Activated CD4-positive, alpha-beta T cell treated with anti-CD3 and anti-CD28 coated beads for 36 hours (primary cell): Measurements from ENCODE around the gene TTC7B. TPM values are rescaled to one million over a fixed set of nuclear protein-coding genes. Genes with fewer than 3 reads are reported as not detected.
A peak's percentile ranks its signal among the peaks of the same experiment; 100 is the strongest.
"Not testable (repeated sequence)": the region's sequence is repeated elsewhere in the genome, so short reads cannot be mapped to it uniquely, and the experiment has no call there.

Source experiments
- ATAC-seq: fragments of 200-7000 bp; cut with Tn5 transposase; one replicate; pipeline ENCODE4 v1.10.0; 2021; ENCODE audit warnings: mild to moderate bottlenecking, moderate library complexity
- CTCF ChIA-PET: fragments of 350-600 bp; sonication (Branson Sonifier 250); formaldehyde crosslinking; loops from one replicate; lab custom pipeline; 2021; ENCODE audit warnings: antibody characterized with exemption; lab: Charles Lee
- POLR2A ChIA-PET: fragments of 350-600 bp; sonication (Branson Sonifier 250); formaldehyde crosslinking; loops from one replicate; lab custom pipeline; 2021; ENCODE audit warnings: antibody characterized with exemption, inconsistent platforms; lab: Charles Lee
- DNase-seq: peaks from one replicate; pipeline ENCODE4 v3.0.0-alpha.2; 2020
- H3K27ac Mint-ChIP-seq: one replicate; pipeline ENCODE4 v1.8.0; 2021; ENCODE audit warnings: mixed read lengths
- H3K27me3 Mint-ChIP-seq: one replicate; pipeline ENCODE4 v1.8.0; 2021; ENCODE audit warnings: mixed read lengths
- H3K36me3 Mint-ChIP-seq: one replicate; pipeline ENCODE4 v1.8.0; 2021; ENCODE audit warnings: low read depth, mixed read lengths
- H3K4me1 Mint-ChIP-seq: one replicate; pipeline ENCODE4 v1.8.0; 2021; ENCODE audit warnings: mixed read lengths
- H3K4me3 Mint-ChIP-seq: one replicate; pipeline ENCODE4 v1.8.0; 2021; ENCODE audit warnings: mild to moderate bottlenecking, moderate library complexity, mixed read lengths
- H3K9me3 Mint-ChIP-seq: one replicate; pipeline ENCODE4 v1.8.0; 2021; ENCODE audit warnings: low read depth, mixed read lengths
- intact Hi-C, 2 experiments: fragments of 100-400 bp; cut with DNase I in 1 of 2; cut with micrococcal nuclease in 1 of 2; formaldehyde crosslinking; loops; one replicate each; pipeline versions ENCODE4 v1.14.2 to v1.15.1; 2022 to 2024; cut with DNase I, micrococcal nuclease
- total RNA-seq, 2 experiments: library from RNA; stranded (reverse); gene quantifications; one replicate each; pipeline ENCODE4 v1.2.3, GENCODE V29; 2021

Gene TTC7B
- total RNA-seq = 1 to 10 TPM; 5.8 to 8.2 TPM

- ChIA-PET POLR2A (no interaction called here), CTCF (no interaction called here)
- Mint-ChIP-seq H3K36me3 (no peaks in the 10 kb centered on the region), H3K27ac (peak within 1 kb of the TSS; percentile 15), H3K27me3 (peaks cover 11% of the 10 kb centered on the region), H3K4me1 (peaks cover 5% of the 10 kb centered on the region), H3K9me3 (no peaks in the 10 kb centered on the region), H3K4me3 (peak within 1 kb of the TSS; percentile 61)
- peak; percentile 55 for ATAC-seq
- DNase-seq = peak; percentile 51
- intact Hi-C loops = loop anchor here in 1 of 2 experiments (1.0 kb wide), 1 partner anchor 58 kb away; no protein-coding TSS in a partner anchor
These were observed at the start of gene TTC7B for GRCh38 chr14:90815822-90816662. Gene TTC7B, minus strand, starts transcription at chr14:90816430. Its CDS starts 135 bp downstream, at chr14:90816295.

- Mint-ChIP-seq H3K4me3 (no peak overlapping the region), H3K4me1 (no peaks in the 10 kb centered on the region), H3K36me3 (peaks cover 4% of the 10 kb centered on the region), H3K27me3 (no peaks in the 10 kb centered on the region), H3K27ac (no peak overlapping the region), H3K9me3 (no peaks in the 10 kb centered on the region)
- intact Hi-C loops = no loop called here
- ChIA-PET CTCF (interaction anchor here (0.8 to 1.0 kb wide), 2 partner anchors 9 to 105 kb away, joined by 3 read pairs; no protein-coding TSS in a partner anchor), POLR2A (interaction anchor here (0.5 kb wide), 1 partner anchor 573 kb away, joined by 3 read pairs; no protein-coding TSS in a partner anchor)
- DNase-seq = no peak
- no peak for ATAC-seq
These were observed 48.5 kb upstream of the TTC7B start for GRCh38 chr14:90864741-90865140.

GRCh38 chr14:90858511-90858910 is 42.3 kb upstream of the TTC7B start:
- Mint-ChIP-seq H3K36me3 (no peaks in the 10 kb centered on the region), H3K9me3 (no peaks in the 10 kb centered on the region), H3K27me3 (no peaks in the 10 kb centered on the region), H3K4me1 (no peaks in the 10 kb centered on the region), H3K27ac (no peak overlapping the region), H3K4me3 (no peak overlapping the region)
- intact Hi-C loops = no loop called here
- ChIA-PET CTCF (interaction anchor here (0.9 to 1.3 kb wide), 3 partner anchors 9 to 44 kb away, joined by 3 to 5 read pairs (median 3); no protein-coding TSS in a partner anchor), POLR2A (no interaction called here)
- DNase-seq (no peak), ATAC-seq (no peak)

GRCh38 chr14:90857866-90858265 is 41.6 kb upstream of the TTC7B start:
- intact Hi-C loops = no loop called here

GRCh38 chr14:90856115-90856514 is 39.9 kb upstream of the TTC7B start:
- CTCF ChIA-PET, H3K4me1 Mint-ChIP-seq, intact Hi-C loops, ATAC-seq, H3K36me3 Mint-ChIP-seq, POLR2A ChIA-PET, H3K27ac Mint-ChIP-seq, H3K27me3 Mint-ChIP-seq, DNase-seq, H3K4me3 Mint-ChIP-seq, H3K9me3 Mint-ChIP-seq: not testable (repeated sequence)

More at GRCh38 chr14:90857866-90858265, 41.6 kb upstream of the TTC7B start:
- H3K4me3 Mint-ChIP-seq = no peak overlapping the region
- no peaks in the 10 kb centered on the region for H3K27me3 Mint-ChIP-seq
- POLR2A ChIA-PET = no interaction called here
- no peak overlapping the region for H3K27ac Mint-ChIP-seq
- no peak for ATAC-seq
- H3K9me3 Mint-ChIP-seq = no peaks in the 10 kb centered on the region
- DNase-seq = no peak
- H3K4me1 Mint-ChIP-seq = no peaks in the 10 kb centered on the region
- no peaks in the 10 kb centered on the region for H3K36me3 Mint-ChIP-seq
- CTCF ChIA-PET = interaction anchor here (0.9 to 1.3 kb wide), 3 partner anchors 8 to 45 kb away, joined by 3 to 5 read pairs (median 3); no protein-coding TSS in a partner anchor

GRCh38 chr14:90853116-90853515 is 36.9 kb upstream of the TTC7B start:
- Mint-ChIP-seq H3K27me3 (no peaks in the 10 kb centered on the region), H3K27ac (no peak overlapping the region), H3K4me3 (no peak overlapping the region), H3K36me3 (no peaks in the 10 kb centered on the region), H3K9me3 (no peaks in the 10 kb centered on the region), H3K4me1 (no peaks in the 10 kb centered on the region)
- ATAC-seq (no peak), DNase-seq (no peak)
- POLR2A ChIA-PET = no interaction called here
- CTCF ChIA-PET = no interaction called here
- intact Hi-C loops = no loop called here

- no peaks in the 10 kb centered on the region for H3K9me3 Mint-ChIP-seq
- no peaks in the 10 kb centered on the region for H3K4me1 Mint-ChIP-seq
- no peak overlapping the region for H3K4me3 Mint-ChIP-seq
- DNase-seq (no peak), ATAC-seq (no peak)
- CTCF ChIA-PET = interaction anchor here (1.0 kb wide), 1 partner anchor 314 kb away, joined by 4 read pairs; no protein-coding TSS in a partner anchor
- intact Hi-C loops = no loop called here
- no peaks in the 10 kb centered on the region for H3K36me3 Mint-ChIP-seq
- H3K27me3 Mint-ChIP-seq = no peaks in the 10 kb centered on the region
- H3K27ac Mint-ChIP-seq = no peak overlapping the region
- POLR2A ChIA-PET = no interaction called here
These were observed 35.3 kb upstream of the TTC7B start for GRCh38 chr14:90851327-90852036.

GRCh38 chr14:90850487-90850886 is 34.3 kb upstream of the TTC7B start:
- no peak overlapping the region for H3K4me3 Mint-ChIP-seq
- H3K27me3 Mint-ChIP-seq = no peaks in the 10 kb centered on the region
- CTCF ChIA-PET = interaction anchor here (1.0 to 1.8 kb wide), 3 partner anchors 8 to 315 kb away, joined by 3 to 5 read pairs (median 4); no protein-coding TSS in a partner anchor

GRCh38 chr14:90849787-90850444 is 33.7 kb upstream of the TTC7B start:
- POLR2A ChIA-PET = no interaction called here
- Mint-ChIP-seq H3K9me3 (no peaks in the 10 kb centered on the region), H3K4me3 (no peak overlapping the region), H3K27me3 (no peaks in the 10 kb centered on the region), H3K36me3 (no peaks in the 10 kb centered on the region), H3K27ac (no peak overlapping the region), H3K4me1 (no peaks in the 10 kb centered on the region)
- intact Hi-C loops = no loop called here
- ATAC-seq = no peak
- CTCF ChIA-PET = interaction anchor here (0.5 to 1.8 kb wide), 4 partner anchors 9 to 1259 kb away, joined by 3 to 5 read pairs (median 4); no protein-coding TSS in a partner anchor
- DNase-seq = no peak

More at GRCh38 chr14:90850487-90850886, 34.3 kb upstream of the TTC7B start:
- no peak overlapping the region for H3K27ac Mint-ChIP-seq
- H3K4me1 Mint-ChIP-seq = no peaks in the 10 kb centered on the region
- intact Hi-C loops = no loop called here
- POLR2A ChIA-PET = no interaction called here
- DNase-seq (no peak), ATAC-seq (no peak)
- H3K9me3 Mint-ChIP-seq = no peaks in the 10 kb centered on the region
- no peaks in the 10 kb centered on the region for H3K36me3 Mint-ChIP-seq

- intact Hi-C loops = no loop called here
- DNase-seq = no peak
- no peak for ATAC-seq
- Mint-ChIP-seq H3K27me3 (no peaks in the 10 kb centered on the region), H3K27ac (no peak overlapping the region), H3K4me3 (no peak overlapping the region), H3K36me3 (no peaks in the 10 kb centered on the region), H3K4me1 (no peaks in the 10 kb centered on the region), H3K9me3 (no peaks in the 10 kb centered on the region)
- ChIA-PET CTCF (interaction anchor here (0.5 to 1.8 kb wide), 5 partner anchors 9 to 1259 kb away, joined by 3 to 5 read pairs (median 4); no protein-coding TSS in a partner anchor), POLR2A (no interaction called here)
These were observed 32.9 kb upstream of the TTC7B start for GRCh38 chr14:90848944-90849731.
